ENCODE measurements around the gene TBX10. TPM values are rescaled to one million over a fixed set of nuclear protein-coding genes. Genes with fewer than 3 reads are reported as not detected.

Gene TBX10
- total RNA-seq = not detected in 2 replicates
- polyA plus RNA-seq = not detected in 2 replicates
- polyA plus RNA-seq (2011; cell fraction: cytosol; rRNA removed) = not detected in 2 replicates
- polyA plus RNA-seq (2011; cell fraction: nucleus; rRNA removed) = not detected in 2 replicates
- not detected in 2 replicates for polyA plus RNA-seq (2012)
- not detected in 2 replicates for polyA minus RNA-seq
- polyA minus RNA-seq (2011; cell fraction: cytosol; rRNA and poly(A)+ RNA removed) = not detected
- not detected in 2 replicates for polyA minus RNA-seq (2011; cell fraction: nucleus; rRNA and poly(A)+ RNA removed)
- not detected for Bru-seq, nascent RNA
- BruChase-seq, experiment 1, labeled RNA remaining after a 6-hour chase = not detected
- not detected for BruChase-seq, experiment 2, labeled RNA remaining after a 2-hour chase
- long read RNA-seq = 0 reads

DNA sequence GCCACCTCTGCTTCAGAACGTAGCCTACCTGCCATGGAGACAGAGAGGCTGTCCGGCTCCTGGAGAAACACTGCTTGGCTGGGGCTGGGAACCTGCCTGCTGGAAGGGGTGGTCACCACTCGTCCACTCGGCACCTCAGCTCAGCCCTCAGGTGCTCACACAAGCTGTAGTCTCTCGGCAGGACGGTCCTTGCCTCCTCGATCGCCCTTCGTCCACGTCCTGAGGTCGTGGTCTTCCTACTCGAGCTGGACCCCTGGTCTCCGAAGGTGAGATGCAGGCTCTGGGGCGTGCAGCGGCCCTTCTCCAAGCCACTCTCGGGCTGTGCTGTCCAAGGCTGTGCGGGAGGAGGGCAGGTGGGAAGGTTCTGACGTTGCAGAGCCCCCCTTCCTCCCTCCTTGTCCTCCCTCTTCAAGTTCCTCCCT is at the start of gene TBX10:
Gene TBX10 (minus strand): TSS at position 326 of the 422 bp plus-strand sequence. CDS start 291 bp downstream, at position 35.
- ChIA-PET POLR2A (no interaction called here), CTCF (interaction anchor here (0.6 to 2.9 kb wide), 3 partner anchors 10 to 35 kb away, joined by 3 to 13 read pairs (median 3); partner anchors contain the start of gene NUDT8)
- H3K4me2 ChIP-seq (ENCODE audit: insufficient read depth, low read length) = no peak within 1 kb of the TSS
- dilution Hi-C loops (cut with MboI; ENCODE audit: extremely low pct_ligation_motif_present, low sequenced_read_pairs) = no loop called here
- H3K4me1 ChIP-seq (ENCODE audit: control insufficient read depth, extremely low read depth, insufficient read depth, low read length) = no peaks in the 10 kb centered on the region
- H2AFZ ChIP-seq (ENCODE audit: low read depth, low read length) = no peak within 1 kb of the TSS
- no peaks in the 10 kb centered on the region for H3K36me3 ChIP-seq (ENCODE audit: control insufficient read depth in 2 of 2, extremely low read depth in 1 of 2, insufficient read depth in 2 of 2, low read length in 2 of 2)
- no peak within 1 kb of the TSS for H3K27ac ChIP-seq (ENCODE audit: insufficient read depth, low read depth, low read length)
- no peak for DNase-seq (ENCODE audit: low read depth, low spot score)
- no peak within 1 kb of the TSS for H3K9ac ChIP-seq (replicated peaks; ENCODE audit: extremely low read depth, insufficient read depth, low read length)
- FAIRE-seq = no peak
- intact Hi-C loops (cut with micrococcal nuclease) = no loop called here
- BruUV-seq (replicated peaks) = no TSS peak
- H3K27me3 ChIP-seq (ENCODE audit: control insufficient read depth in 2 of 2, insufficient read depth in 2 of 2, low read length in 2 of 2) = no peaks in the 10 kb centered on the region
- H3K4me3 ChIP-seq (replicated peaks in 1 of 3; ENCODE audit: insufficient read depth in 1 of 3, low read depth in 1 of 3, low read length in 3 of 3) = no peak within 1 kb of the TSS
- no peaks in the 10 kb centered on the region for H3K79me2 ChIP-seq (ENCODE audit: control insufficient read depth, insufficient read depth, low read length)
- H3K9me3 ChIP-seq (replicated peaks; ENCODE audit: control insufficient read depth, insufficient read depth, low read length) = no peaks in the 10 kb centered on the region
- TF ChIP-seq FOS (IDR thresholded peaks at IDR 0.05; ENCODE audit: borderline replicate concordance, insufficient read depth, low read length) = no peak
- no peak for TF ChIP-seq EZH2 (IDR thresholded peaks at IDR 0.05; ENCODE audit: borderline replicate concordance, low read depth, low read length, severe bottlenecking)
- TF ChIP-seq MYC (IDR thresholded peaks at IDR 0.05; ENCODE audit: low read depth, low read length) = no peak
- no peak for TF ChIP-seq GATA2 (IDR thresholded peaks at IDR 0.05; ENCODE audit: insufficient read depth, insufficient read length, low read depth, low read length)
- no peak for TF ChIP-seq POLR2A (IDR thresholded peaks at IDR 0.05; ENCODE audit: low read depth, low read length)
- TF ChIP-seq POLR2AphosphoS5 (IDR thresholded peaks at IDR 0.05; ENCODE audit: insufficient read depth, low read depth, low read length) = no peak
- TF ChIP-seq, protein P1, sequence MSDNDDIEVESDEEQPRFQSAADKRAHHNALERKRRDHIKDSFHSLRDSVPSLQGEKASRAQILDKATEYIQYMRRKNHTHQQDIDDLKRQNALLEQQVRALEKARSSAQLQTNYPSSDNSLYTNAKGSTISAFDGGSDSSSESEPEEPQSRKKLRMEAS (IDR thresholded peaks at IDR 0.05; ENCODE audit: insufficient read depth, insufficient read length) = no peak
- TF ChIP-seq JUN (IDR thresholded peaks at IDR 0.05; ENCODE audit: borderline replicate concordance, insufficient read depth, insufficient read length, low read depth) = no peak
- no peak for TF ChIP-seq CTCF (IDR thresholded peaks at IDR 0.05; ENCODE audit: extremely low read depth in 1 of 2, insufficient read depth in 1 of 2, low read depth in 1 of 2, low read length in 2 of 2)
- no peaks in the 10 kb centered on the region for H3K9me1 ChIP-seq (replicated peaks; ENCODE audit: control insufficient read depth, extremely low read depth, insufficient read depth, low read length)
- no peaks in the 10 kb centered on the region for H4K20me1 ChIP-seq (replicated peaks; ENCODE audit: control insufficient read depth, extremely low read depth, insufficient read depth, low read length)
